Left ventricle myocardium inferior (tissue), 1 donor: ENCODE results near the gene APP. TPM values are rescaled to one million over a fixed set of nuclear protein-coding genes. Genes with fewer than 3 reads are reported as not detected.
"Not testable (repeated sequence)": the region's sequence is repeated elsewhere in the genome, so short reads cannot be mapped to it uniquely, and the experiment has no call there.

Experiments
- DNase-seq: peaks from one replicate; pipeline ENCODE4 v3.0.0-alpha.2; 2020
- H3K27ac ChIP-seq: fragments of 200-600 bp; replicated peaks from 2 replicates; pipeline ENCODE4 v1.8.0; 2021
- H3K27me3 ChIP-seq: fragments of 200-600 bp; 2 replicates; pipeline ENCODE4 v1.8.0; 2021; ENCODE audit warnings: low read depth
- H3K36me3 ChIP-seq: fragments of 200-600 bp; 2 replicates; pipeline ENCODE4 v1.8.0; 2021
- H3K4me1 ChIP-seq: fragments of 200-600 bp; 2 replicates; pipeline ENCODE4 v1.8.0; 2021
- H3K4me3 ChIP-seq: fragments of 200-600 bp; 2 replicates; pipeline ENCODE4 v1.8.0; 2021; ENCODE audit warnings: mild to moderate bottlenecking, moderate library complexity
- H3K9me3 ChIP-seq: fragments of 200-600 bp; replicated peaks from 2 replicates; pipeline ENCODE4 v1.8.0; 2021
- intact Hi-C: fragments of 100-400 bp; cut with micrococcal nuclease; formaldehyde crosslinking; loops from one replicate; pipeline ENCODE4 v1.11.0; 2022
- total RNA-seq: library from RNA; stranded (reverse); fragmentation: NEBNext Ultra II Directional; extraction: Animal tissue kit (Norgen Biotek cat#: 25700); gene quantifications from one replicate; pipeline ENCODE4 v1.2.1, GENCODE V29; 2021
- TF ChIP-seq, protein P1 (sequence below): fragments of 200-600 bp; IDR thresholded peaks from 2 replicates; pipeline ENCODE4 v1.8.0; 2021; ENCODE audit warnings: antibody characterized with exemption, mild to moderate bottlenecking, borderline replicate concordance
- donor health status: DM: no; HTN: yes; CAD: no; lungs with severe emphysema.

The APP gene
- total RNA-seq, 1 donor from 2014 or later, result 332 TPM

DNA sequence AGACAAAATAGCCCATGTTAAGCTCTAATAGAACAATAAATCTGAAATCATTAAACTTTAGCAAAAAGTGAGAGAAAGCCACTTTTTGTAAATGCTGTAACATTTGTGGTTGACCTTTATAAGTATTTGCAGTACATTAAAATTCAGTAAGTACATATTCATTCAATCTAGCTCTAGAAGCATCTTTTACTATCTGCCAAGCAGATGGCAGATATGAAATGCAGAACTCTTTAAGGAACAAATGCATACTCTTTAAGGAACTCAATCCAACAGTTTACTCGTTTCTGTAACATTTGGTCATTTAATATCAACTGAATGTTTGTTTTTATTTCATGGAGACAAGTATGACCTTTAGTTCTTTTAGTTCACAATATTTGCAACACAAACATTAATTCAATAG lies 150.1 kb downstream of the APP start:
- Histone ChIP-seq H3K4me3 (no peak overlapping the region), H3K27me3 (no peaks in the 10 kb centered on the region), H3K9me3 (no peaks in the 10 kb centered on the region), H3K4me1 (peaks cover 8% of the 10 kb centered on the region), H3K27ac (no peak overlapping the region), H3K36me3 (peaks cover 18% of the 10 kb centered on the region)
- TF ChIP-seq, protein P1, sequence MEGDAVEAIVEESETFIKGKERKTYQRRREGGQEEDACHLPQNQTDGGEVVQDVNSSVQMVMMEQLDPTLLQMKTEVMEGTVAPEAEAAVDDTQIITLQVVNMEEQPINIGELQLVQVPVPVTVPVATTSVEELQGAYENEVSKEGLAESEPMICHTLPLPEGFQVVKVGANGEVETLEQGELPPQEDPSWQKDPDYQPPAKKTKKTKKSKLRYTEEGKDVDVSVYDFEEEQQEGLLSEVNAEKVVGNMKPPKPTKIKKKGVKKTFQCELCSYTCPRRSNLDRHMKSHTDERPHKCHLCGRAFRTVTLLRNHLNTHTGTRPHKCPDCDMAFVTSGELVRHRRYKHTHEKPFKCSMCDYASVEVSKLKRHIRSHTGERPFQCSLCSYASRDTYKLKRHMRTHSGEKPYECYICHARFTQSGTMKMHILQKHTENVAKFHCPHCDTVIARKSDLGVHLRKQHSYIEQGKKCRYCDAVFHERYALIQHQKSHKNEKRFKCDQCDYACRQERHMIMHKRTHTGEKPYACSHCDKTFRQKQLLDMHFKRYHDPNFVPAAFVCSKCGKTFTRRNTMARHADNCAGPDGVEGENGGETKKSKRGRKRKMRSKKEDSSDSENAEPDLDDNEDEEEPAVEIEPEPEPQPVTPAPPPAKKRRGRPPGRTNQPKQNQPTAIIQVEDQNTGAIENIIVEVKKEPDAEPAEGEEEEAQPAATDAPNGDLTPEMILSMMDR, result no peak
- intact Hi-C loops, result no loop called here
- DNase-seq, result no peak

DNA sequence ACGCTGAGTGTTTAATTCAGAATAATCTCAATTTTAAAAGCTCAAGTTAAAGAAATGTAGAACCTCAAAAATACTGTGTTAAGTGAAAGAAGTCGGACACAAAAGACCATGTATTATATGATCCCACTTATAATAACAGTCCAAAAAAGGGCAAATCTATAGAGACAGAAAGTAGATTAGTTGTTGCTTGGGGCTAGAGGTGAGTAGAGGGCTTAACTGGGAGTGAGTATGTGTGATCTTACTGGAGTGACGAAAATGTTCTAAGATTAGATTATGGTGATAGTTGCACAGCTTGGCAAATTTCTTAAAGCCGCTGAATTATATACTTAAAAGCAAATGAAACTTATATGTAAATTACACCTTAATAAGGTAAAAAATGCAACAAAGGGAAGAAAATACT lies 150.5 kb downstream of the APP start:
- Histone ChIP-seq H3K36me3 (peaks cover 18% of the 10 kb centered on the region), H3K27ac (no peak overlapping the region), H3K4me1 (peaks cover 4% of the 10 kb centered on the region), H3K27me3 (no peaks in the 10 kb centered on the region), H3K9me3 (no peaks in the 10 kb centered on the region), H3K4me3 (no peak overlapping the region)
- no peak for DNase-seq
- intact Hi-C loops, result no loop called here
- TF ChIP-seq, protein P1, result no peak

DNA sequence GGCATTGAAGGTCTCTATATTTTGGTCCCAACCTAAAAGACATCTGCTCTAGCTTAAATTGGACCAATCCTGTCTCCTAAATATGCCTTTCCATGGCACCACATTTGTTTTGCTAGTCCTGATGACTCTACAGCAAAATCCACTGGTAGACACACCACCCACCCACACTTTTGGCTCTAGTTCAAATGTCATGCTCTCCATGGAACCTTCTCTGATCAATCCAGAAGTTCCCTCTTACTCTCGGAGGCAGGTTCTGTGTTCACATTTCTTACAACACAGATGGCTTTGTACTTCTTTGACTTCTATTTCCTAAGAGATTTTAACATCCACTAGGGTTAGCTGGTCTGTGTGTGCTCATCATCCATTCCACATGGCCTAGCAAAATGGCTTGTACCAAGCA lies 151.3 kb downstream of the APP start:
- intact Hi-C loops, result no loop called here
- H3K27ac ChIP-seq, result no peak overlapping the region
- peaks cover 18% of the 10 kb centered on the region for H3K36me3 ChIP-seq
- H3K4me3 ChIP-seq, result no peak overlapping the region
- no peaks in the 10 kb centered on the region for H3K9me3 ChIP-seq
- H3K27me3 ChIP-seq, result no peaks in the 10 kb centered on the region
- no peaks in the 10 kb centered on the region for H3K4me1 ChIP-seq
- TF ChIP-seq, protein P1, result no peak
- no peak for DNase-seq

DNA sequence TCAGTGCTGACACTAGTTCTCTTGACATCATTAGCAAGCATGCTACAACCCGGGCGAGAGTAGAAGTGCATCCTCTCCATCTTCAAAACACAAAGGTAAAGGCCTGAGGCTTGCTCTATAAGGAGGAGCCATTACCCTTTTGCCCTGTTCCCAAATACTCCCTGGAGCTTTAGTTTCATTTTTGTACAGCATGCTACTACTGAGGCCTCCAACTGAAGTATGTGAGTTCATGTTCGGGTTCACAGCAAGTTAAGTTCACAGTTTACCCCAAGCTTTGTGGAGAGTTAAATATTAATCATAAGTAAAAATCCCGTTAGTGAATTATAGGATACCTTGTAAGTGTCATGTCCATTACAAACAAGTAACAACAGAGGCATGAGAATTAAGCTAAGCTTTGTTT lies 156.6 kb downstream of the APP start:
- no peak overlapping the region for H3K27ac ChIP-seq
- H3K4me3 ChIP-seq, result no peak overlapping the region
- no peaks in the 10 kb centered on the region for H3K36me3 ChIP-seq
- no peaks in the 10 kb centered on the region for H3K9me3 ChIP-seq
- DNase-seq, result no peak
- intact Hi-C loops, result no loop called here
- H3K4me1 ChIP-seq, result peaks cover under 1% of the 10 kb centered on the region
- no peaks in the 10 kb centered on the region for H3K27me3 ChIP-seq
- TF ChIP-seq, protein P1, result no peak

DNA sequence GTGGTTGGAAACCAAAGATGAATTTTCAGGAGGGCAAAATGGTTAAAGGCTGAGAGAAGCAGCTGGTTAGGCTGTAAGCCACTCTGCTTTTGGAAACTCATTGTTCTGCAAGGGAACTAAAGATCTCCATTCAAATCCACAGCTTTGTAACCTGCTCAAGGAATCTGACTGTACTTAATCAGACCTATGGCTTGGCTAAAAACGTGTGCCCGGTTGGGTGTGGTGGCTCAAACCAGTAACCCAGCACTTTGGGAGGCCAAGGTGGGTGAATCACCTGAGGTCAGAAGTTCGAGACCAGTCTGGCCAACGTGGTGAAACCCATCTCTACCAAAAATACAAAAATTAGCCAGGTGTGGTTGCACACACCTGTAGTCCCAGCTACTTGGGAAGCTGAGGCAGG lies 158.1 kb downstream of the APP start:
- H3K27ac ChIP-seq, H3K36me3 ChIP-seq, intact Hi-C loops, H3K4me3 ChIP-seq, H3K9me3 ChIP-seq, DNase-seq, H3K27me3 ChIP-seq: not testable (repeated sequence)
- peaks cover 16% of the 10 kb centered on the region for H3K4me1 ChIP-seq

DNA sequence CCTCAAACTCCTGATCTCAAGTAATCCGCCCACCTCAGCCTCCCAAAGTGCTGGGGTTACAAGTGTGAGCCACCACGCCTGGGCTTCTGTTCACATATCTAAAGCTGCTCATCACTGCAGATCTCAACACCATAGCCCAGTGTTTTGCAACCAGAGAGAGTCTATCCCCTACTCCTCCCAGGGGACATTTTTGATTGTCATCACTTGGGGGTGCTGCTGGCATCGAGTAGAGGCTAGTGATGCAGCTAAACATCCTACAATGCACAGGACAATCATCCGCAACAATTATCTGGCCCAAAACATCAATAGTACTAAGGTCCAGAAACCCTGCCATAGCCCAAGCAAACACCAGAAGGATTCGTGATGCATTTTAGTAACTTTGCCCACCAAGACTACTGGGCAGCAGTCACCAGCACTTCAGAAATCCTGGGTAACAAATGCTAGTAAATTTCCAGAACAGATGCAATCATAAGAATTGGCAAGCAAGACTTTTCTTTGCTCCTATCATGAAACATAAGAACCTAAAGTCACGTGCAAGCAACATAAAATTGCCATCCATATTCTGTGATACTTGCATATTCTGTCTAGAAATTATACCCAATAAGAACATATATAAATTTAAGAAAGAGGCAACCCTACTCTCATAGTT lies 159.2 kb downstream of the APP start:
- H3K27ac ChIP-seq, result no peak overlapping the region
- no peak overlapping the region for H3K4me3 ChIP-seq
- no peak for DNase-seq
- H3K4me1 ChIP-seq, result peaks cover 17% of the 10 kb centered on the region
- H3K9me3 ChIP-seq, result no peaks in the 10 kb centered on the region
- H3K36me3 ChIP-seq, result no peaks in the 10 kb centered on the region
- H3K27me3 ChIP-seq, result no peaks in the 10 kb centered on the region
- intact Hi-C loops, result no loop called here
- TF ChIP-seq, protein P1, result no peak
